Measurements from ENCODE around the gene FNDC3B.

FNDC3B gene

DNA sequence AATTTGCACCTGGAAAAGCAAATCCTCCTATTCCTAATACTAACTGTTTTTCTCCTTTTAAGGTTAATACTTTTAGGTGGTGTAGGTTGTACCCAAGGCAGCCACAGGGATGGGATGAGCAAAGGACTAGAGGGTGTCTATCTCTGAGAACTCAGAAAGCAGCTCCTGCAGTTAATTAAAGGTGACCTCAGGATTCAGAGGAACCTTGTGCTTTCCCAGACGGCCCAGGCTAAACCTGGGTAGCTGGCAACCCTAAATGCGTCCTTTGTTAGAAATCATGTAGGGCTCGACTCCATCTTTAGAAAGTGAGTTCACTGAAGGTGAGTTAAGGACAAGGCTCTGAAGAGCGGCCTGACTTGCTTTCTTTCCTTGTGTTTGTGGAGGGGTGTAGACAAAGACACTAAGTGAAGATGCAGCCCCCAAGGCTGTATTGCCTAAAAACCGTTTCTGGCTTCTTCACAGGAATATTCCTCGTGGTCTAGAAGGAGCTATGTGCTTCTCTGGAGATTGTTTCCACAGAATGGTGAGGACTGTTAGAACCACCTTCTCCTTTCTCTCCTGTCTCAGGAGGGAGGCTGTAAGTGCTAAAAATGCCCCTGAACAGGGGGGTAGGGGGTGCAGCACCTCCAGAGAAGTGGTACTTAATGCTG is 14.9 kb downstream of the FNDC3B start:
- DNase-seq (ENCODE audit: low spot score) = no peak

DNA sequence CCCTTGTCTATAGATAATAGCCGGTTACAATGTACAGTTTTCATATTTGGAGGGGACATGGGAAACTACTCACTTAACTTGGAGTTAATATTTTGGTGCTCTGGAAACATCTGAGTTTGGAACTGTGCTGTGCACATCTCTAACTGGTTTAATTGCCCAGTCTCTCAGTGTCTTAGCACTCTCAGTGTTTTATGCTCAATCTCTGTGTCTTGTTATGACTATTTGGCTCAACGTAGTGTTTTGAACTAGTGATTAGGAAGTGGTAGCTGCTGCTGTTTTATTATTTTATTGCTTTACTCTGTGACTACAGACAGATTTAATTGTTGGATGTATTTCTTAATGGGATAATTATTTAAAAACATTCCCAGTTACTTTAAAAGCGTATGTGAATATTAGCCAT is 17.0 kb downstream of the FNDC3B start:
- DNase-seq (ENCODE audit: low spot score) = no peak

DNA sequence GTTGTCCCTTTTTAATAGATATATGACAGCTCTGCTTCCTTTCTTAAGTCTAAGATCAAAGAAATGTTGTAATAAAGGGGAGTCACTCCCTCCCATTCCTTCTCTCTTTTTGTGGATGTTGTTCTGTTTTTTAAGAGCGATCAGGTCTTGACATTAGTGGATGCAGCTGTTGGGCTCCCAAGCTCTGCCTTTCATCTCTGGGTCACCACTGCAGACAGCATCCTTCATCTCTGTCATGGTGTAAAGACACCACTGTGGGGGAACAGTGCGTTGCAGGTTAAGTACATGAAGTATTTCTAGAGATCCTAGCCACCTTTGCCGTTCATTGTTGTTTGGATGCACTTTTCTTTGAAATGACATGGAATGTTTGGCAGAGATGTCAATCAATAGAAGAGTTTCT is 17.7 kb downstream of the FNDC3B start:
- no peak for DNase-seq (ENCODE audit: low spot score)

DNA sequence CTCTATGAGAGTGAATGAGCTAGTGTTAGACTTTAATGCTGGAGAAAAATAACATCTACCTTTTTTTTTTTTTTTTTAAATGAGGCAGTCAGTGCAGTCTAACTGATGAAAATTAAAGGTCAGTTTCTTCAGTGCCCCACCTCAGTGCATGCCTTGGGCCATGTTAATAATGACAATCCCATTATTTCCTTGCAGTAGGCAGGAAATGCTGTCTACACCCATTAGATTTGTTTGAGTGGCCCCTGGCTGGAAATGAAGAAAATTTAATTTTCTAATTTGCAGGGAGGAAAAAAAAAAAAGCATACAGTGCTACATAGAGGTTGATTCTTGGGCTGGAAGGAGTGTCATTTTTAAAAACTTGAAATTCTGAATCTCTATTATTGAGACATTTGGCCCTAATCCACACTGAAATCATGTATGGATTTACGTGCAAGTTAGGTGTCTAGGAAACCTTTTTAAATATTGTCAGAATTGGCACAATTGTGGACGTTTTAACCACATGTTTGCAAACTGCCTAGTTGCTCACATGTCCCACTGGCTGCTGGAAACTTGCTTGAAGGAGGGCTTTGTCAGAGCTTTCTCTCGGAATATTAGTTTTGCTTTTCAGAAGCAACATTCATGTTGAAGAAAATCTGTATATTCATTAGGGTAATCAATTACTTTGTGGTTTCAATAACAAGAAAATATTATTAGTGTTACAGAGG is 18.4 kb downstream of the FNDC3B start:
- no peak for DNase-seq (ENCODE audit: low spot score)

DNA sequence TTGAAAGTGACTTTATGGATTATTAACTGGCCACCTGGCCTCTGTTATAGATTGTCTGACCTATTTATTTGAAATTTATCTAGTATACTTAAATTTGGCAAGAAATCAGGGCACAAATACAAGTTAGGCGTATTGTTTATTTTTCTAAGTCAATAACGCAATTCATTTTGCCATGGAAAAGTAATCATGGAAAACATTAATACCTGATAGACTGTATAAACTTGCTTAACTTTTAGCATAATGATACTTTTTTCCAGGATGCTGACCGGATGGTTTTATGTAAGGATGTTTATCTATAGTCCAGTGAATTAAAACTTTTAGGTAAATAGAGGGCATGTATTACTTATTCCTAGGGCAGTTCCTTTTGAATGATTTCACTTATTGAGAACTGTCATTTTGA is 20.2 kb downstream of the FNDC3B start:
- no peak for DNase-seq (ENCODE audit: low spot score)

DNA sequence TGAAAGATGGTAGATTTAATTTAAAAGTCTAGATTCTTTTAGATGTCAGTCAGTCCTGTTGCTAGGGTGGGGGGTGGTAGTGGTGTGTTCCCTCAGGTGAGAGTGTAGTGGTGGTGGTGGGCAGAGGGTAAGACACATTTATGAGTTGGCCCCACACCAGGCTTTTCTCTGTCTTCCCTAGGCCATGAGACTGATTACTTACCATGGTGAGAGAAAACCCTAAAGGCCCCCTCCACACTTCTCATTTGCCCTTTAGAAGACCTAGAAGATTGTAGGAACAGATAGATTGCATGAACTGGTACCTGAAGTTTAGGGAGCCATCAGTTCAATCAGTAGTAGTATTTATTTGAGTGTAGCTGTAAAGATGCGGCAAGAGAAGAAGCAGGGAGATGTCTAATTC is 20.9 kb downstream of the FNDC3B start:
- no peak for DNase-seq (ENCODE audit: low spot score)

DNA sequence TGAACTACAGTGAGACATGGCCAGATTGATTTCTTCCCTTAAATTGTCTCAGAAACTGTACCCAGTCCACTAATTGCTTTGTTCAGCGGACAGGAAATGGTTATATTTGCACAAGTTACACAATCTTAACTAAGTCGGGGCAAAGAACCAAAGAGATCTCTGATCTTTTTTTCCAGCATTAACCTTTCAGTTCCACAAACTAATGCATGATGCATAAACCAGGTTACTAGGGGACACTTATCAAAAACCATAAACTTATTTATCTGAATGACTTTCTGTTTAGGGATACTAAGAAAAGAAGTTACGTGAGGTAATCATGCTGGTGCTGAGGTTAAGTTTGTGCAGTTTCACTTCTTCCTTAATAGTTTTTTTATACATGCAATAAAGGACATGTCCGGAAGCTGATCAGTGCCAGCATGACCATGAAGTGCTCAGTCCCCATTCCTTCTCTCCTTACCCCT is 22.4 kb downstream of the FNDC3B start:
- no peak for DNase-seq (ENCODE audit: low spot score)

DNA sequence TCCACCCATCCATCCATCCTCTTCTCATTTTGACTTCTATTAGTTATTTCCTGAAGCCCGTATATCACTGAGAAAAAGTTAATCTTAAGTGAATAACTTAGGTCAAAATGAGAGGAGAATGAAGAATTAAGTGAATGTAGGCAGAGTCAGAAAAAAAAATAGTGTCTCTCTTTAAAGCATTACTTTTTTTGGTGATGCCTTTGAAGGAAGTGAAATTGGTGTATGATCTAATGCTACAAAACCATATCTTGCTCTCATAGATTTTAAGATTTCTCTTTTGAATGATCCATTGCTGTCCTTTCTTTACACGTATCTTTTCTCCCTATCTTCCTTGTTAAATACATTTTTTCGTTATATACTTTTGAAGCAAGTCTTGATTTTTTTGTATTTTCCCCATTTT is 23.4 kb downstream of the FNDC3B start:
- DNase-seq (ENCODE audit: low spot score) = no peak

DNA sequence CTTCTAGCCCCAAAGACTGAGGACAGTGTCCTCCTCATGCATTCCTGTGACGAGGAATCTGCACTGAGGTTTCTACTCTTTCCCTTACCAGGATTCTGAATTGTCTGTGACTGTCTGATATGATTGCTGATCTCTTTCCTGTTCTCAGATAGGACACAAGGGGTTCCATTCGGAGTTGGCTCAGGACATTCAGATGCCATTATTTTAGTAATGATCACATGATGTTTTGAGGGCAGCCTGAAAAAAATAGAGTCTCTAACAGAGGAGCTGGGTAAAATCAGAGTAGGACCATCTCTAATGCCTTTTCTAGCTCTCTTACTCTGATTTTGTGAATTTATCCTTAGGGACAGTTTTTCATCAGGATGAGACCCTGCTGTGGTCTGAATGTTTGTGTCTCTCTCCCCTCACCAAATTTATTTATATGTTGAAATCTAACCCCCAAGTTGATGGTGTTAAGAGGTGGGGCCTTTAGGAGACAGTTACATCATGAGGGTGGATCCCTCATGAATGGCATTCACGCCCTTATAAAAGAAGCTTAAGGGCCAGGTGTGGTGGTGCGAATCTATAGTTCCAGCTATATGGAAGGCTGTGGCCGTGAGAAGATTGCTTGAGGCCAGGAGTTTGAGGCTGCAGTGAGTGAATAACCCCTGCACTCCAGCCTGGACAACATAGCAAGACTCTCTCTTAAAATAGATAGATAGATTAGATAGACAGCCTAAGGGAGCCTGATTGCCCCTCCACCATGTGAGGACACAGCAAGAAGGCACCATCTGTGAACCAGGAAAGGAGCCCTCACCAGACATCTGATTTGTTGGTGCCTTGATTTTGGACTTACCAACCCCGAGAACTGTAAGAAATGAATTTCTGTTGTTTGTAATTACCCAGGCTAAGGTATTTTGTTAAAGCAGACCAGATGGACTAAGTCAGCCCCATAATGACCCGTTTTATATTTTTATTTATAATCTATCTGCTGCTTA is 24.4 kb downstream of the FNDC3B start:
- no peak for DNase-seq (ENCODE audit: low spot score)

DNA sequence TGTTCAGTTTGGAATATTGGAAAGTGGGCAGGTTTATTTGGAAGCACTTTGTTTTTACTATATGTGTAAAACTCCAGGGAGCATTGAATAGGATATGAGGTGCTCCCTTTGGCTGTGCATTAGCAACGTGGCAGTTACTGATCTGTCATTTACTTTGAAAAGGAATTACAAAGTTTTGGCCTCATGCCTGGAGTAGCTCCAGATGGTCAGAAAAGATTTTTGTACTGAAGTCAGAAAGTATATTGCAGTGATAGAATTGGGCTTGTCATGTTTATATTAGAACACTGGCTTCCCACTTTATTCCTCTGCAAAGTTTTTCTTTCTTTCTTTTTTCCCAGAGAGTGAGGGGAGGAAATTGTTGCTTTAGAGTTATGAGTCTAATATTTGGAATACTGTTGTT is 26.1 kb downstream of the FNDC3B start:
- DNase-seq (ENCODE audit: low spot score) = peak; percentile 19

DNA sequence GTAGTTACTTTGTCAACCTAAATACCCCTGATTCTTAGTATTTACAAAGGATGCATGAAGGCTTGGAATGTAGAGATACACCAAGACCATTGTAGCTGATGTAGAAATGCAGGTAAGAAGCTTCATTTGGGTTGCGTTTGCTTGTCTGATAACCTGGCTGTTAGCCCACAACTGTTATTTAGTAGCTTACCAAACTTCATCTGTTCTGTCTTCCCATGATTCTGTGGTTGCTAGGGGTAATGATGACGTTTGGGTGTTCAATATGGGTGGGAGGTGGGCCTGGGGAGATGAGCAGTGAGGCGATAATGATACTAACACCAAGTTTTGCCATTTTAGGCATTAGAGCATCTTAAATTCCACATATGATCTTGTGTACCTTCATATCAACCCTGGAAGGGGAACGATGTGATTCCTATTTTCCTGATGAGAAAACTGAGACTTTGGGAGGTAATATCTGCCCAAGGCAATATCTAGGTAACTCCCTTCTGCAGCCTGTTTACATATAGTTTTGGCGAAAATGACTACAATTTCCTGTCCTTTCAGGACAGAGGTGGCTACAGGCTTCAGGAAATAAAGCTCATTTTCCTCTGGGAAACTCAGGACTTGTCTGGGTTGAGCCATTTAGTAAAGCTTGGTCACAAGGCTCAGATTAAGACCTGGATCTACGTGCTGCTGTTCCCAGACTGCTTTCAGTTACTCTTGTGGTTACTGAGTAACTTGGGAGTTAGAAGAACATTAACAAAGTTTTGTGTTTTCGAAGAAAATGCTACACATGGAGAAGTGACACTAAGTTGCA is 26.8 kb downstream of the FNDC3B start:
- DNase-seq (ENCODE audit: low spot score) = no peak

DNA sequence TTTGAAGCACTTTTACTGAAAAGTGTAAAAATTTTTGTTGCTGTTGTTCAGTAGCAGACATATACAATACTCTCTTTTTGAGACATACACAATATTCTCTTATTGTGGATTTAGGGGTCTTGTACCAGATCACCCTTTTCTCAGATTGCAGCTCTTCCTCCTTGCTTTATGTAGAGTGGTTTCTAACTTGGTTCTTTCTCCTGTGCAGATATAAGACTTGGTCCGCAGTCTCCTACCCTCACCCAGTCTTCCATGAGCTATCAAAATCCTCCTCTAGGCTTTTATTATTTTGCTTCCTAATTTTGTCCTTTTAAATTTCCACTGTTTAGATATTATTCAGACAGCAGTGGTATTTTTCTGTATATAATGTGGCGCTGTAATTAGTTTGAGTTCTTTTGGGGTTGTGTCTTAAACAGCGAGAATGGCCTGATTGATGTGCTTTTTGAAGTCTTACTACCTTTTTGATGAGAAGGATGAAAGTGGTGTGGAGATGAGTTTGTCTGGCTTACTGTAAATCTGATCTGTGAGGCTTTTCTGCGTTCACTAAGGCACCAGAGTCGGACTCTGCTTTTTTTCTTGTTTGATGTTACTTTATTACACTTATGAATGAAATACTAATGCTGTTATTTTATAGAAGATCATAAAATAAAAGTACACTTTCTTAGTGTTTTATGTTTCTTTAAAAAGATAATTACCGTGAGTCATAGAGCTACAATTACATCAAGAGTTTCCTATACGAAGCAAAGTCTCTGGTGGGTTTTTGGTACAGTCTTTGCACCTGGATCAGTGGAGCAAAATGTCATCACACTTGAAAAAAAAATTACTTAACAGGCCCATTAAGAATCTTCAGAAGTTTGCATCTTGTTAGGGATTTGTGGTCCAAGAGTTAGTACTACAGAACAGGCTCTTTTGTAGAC is 27.8 kb downstream of the FNDC3B start:
- no peak for DNase-seq (ENCODE audit: low spot score)

DNA sequence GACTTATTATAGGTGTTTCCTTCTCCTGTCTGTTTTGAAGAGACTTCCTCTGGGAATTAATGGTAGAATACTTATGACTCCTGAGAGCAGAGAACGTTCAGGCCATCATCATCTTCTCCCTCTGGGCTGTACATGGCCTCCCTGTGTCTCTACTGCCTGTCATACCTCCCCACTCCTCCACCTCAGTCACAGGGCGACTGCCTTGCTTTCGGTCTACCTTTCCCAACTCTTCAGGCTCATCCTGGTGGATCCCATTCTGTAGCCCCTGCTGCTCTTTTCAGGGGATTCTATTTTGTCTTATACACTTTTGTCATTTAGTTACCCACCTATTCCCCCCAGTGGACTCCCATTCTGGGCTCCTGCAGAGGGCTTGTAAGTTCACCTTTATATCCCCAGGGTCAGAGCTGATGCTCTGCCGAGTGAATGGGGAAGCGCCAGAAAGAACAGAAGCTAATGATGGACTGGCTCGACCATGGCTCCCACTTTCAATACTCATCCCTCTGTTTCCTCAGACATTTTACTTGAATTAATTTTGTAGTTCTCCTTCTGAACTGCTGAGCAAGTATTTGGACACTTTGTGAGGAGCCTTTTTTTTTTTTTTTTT is 28.6 kb downstream of the FNDC3B start:
- no peak for DNase-seq (ENCODE audit: low spot score)

DNA sequence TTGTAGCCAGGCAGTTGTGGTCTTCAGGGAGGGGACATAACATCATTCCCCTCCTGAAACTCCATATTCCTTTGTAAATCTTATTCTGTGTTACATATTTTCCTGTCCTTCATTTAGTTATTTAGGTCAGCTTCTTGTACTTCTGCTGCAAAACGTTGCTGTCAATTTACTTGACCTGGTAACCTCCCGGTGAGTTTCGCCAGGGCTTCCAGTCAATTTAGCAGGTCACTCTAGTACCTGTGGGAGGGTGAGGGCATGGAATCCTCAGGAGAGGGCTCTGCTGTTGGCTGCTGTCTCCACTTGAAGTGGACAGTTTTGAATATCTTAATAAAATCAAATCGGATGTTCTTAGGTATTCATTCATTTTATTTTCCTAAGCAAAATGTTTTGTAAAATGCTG is 29.6 kb downstream of the FNDC3B start:
- DNase-seq (ENCODE audit: low spot score) = no peak

DNA sequence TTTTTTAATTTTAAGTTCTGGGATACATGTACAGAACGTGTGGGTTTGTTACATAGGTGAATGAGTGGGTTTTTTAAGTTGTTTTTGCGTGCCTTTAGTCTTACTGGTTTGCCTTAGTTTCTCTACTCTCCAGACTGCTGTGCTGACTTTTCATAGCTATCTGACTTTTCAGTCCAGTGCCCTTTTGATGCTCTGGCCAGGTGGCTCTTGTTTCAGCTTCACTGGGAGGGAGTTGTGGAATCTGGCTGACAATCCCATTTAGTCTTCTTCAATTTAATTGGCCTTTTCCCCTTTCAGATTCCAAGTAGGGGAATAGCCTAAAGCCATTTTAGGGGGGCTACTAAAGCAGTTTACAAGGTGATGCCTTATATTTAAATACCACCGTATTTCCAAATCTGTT is 30.1 kb downstream of the FNDC3B start:
- DNase-seq (ENCODE audit: low spot score) = no peak

DNA sequence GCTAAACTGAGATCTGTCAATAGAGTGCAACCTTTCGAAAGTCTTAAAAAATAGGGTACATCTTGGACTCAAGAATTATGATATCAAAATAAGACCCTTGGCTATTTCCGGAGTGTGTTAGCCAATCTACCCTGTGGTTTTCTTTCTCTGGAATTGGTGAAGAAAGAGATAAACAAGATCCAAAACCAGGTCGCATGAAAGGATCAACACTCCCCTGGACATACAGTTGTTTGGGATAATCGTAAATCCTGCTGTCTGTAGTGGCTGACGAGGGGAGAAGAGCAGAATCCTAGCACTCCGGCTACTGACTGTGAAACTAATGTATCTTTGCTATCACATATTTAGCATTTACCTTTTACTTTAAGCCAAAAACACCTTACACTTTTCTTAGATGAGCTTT is 30.9 kb downstream of the FNDC3B start:
- no peak for DNase-seq (ENCODE audit: low spot score)

DNA sequence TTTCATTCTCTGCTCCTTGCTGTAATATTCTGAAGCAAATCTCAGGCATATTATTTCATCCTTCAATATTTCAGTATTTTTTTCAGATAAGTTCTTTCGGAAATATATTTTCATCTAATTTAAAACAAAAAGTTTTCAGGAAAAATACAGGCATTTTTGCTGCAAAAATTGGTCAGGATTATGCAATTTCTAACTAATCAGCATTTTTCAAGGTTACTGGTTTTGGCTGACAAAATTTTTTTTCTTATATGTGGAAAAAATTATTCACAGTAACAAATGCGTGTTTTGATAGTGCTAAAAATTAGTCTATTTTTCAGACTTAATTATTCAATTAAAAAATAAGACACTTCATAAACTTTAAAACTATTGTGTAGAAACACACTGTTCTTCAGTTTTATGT is 31.4 kb downstream of the FNDC3B start:
- no peak for DNase-seq (ENCODE audit: low spot score)

DNA sequence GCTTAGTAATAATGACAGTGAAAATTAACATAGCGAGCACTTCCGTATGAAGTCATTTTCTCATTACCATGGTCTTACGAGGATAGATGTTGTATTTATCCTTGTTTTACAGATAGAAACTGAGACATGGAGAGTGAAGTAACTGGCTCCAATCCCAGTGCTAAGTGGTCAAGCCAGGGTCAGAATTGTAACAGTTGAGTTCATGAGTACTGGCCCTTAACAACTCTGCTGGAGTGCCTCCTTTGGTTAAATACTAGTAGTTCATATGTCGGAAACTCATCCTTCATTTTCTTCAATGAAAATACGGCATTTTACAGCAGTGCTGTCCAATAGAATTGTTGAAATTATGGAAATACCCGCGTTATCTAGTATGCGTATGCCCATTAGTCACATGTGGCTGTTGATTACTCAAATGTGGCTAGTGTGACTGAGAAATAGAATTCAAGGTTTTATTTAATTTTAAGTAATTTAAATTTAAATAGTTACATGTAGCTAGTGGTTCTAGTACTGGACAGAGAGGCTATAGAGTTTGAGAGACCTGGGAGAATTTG is 32.5 kb downstream of the FNDC3B start:
- no peak for DNase-seq (ENCODE audit: low spot score)

DNA sequence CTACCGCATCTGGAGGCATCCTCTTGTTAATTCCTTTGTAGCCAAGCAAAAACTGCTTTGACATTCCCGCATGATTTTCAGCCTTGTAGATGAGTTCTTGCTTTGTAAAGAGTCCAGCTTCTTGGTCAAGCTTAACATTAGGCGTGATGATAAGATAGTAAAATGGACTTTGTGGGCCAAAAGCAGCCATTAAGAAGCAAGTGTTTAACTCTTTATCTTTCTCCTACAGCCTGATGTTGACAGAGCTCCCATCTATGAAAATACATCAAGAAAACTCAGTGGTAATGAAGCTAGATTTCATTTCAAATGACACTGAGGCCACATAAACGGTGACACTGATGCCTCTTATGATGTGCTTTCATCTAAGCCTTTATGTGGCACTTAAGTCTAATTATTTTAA is 33.2 kb downstream of the FNDC3B start:
- DNase-seq (ENCODE audit: low spot score) = no peak

DNA sequence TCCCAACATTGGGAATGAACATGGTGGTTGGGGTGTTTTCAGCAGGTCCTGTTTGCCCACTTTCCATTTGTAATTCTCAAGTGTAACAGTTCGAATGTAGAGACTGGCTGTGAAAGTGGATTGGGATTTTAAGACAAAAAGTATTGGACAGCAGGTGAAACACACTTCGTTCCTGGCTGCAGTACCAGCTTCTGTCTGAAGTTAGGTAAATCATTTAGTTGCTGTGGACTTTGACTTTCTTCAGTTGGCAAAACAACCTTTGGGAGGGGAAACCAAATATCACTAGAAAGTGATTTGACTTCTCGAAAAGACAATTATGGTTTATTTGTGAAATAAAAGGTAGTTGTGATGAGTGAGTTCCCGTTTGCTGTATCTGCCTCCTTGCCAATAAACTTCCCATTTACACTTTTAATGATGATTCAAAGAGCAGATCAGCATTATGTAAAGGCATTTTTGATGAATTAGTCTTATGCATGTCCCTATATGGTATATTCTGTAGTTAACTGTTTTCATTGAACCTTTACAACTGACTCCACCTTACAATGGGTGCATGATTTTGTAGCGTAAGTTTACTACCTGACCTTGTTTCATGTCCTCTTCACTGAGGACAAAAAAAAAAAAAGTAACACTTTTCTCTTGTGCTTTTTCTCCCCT is 34.0 kb downstream of the FNDC3B start:
- DNase-seq (ENCODE audit: low spot score) = no peak

Measured in hematopoietic multipotent progenitor cell treated with erythropoietin and hydrocortisone succinate and interleukin-3 and kit ligand, for 17 days (in vitro differentiated cells).